ENCODE results near the gene RAB20. TPM values are rescaled to one million over a fixed set of nuclear protein-coding genes. Genes with fewer than 3 reads are reported as not detected.

Gene RAB20
- total RNA-seq, 1 experiment from 2014 or later = 12.3 TPM

DNA sequence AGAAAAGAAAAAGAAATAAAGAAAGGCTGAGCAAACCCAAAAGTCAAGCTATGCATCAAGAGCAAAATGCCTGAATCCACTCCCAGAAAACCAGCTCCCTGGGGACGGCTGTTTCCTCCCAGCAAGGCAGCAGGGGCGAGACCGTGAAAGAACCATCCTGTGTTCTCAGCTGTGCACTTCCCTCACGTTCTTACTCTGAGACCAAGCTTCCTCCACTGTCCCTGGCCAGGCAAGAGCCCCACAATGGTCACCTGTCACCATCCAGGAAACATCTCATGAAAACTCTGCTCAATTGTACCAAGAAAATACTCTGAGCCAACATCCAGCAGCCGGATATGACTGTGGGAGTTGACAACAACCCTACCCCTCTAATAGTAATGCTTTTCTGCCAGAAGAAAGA is 22.9 kb downstream of the RAB20 start:
- DNase-seq = no peak
- Histone ChIP-seq H3K4me2 (ENCODE audit: insufficient read depth, insufficient read length, low read length) (no peak overlapping the region), H3K56ac (ENCODE audit: insufficient read length, low read depth, low read length) (no peak overlapping the region), H2BK15ac (ENCODE audit: low read depth, low read length) (no peak overlapping the region), H3K23me2 (ENCODE audit: insufficient read length, low read depth, low read length, poor library complexity, severe bottlenecking) (no peaks in the 10 kb centered on the region), H2BK12ac (ENCODE audit: insufficient read length, low read depth, low read length) (no peak overlapping the region), H3K9ac (ENCODE audit: extremely low read depth, insufficient read length, low read length) (no peak overlapping the region), H4K5ac (ENCODE audit: insufficient read length, low read depth, low read length) (no peak overlapping the region), H2BK20ac (ENCODE audit: low read depth, low read length, poor library complexity, severe bottlenecking) (no peak overlapping the region), H3K18ac (ENCODE audit: insufficient read length, low read depth, low read length) (no peak overlapping the region), H2BK5ac (ENCODE audit: insufficient read length, low read length) (no peak overlapping the region), H3K4me1 (ENCODE audit: insufficient read depth, low read length) (peaks cover 3% of the 10 kb centered on the region; the same call in 1 of the 2 replicates), H3K79me2 (ENCODE audit: insufficient read depth, low read length) (peaks cover 4% of the 10 kb centered on the region; the same call in 1 of the 2 replicates), H2AFZ (ENCODE audit: low read length) (no peak overlapping the region), H3K79me1 (ENCODE audit: insufficient read depth, low read depth, low read length, poor library complexity, severe bottlenecking) (peaks cover 2% of the 10 kb centered on the region), H3K23ac (ENCODE audit: insufficient read length, low read depth, low read length) (no peak overlapping the region), H3K4ac (ENCODE audit: low read depth, low read length) (no peak overlapping the region), H3K27ac (ENCODE audit: insufficient read length, low read depth, low read length) (no peak overlapping the region), H3T11ph (ENCODE audit: low read length) (no peak overlapping the region), H3K27me3 (ENCODE audit: insufficient read depth, low read length) (no peaks in the 10 kb centered on the region), H4K20me1 (ENCODE audit: control insufficient read depth, insufficient read depth, insufficient read length) (no peaks in the 10 kb centered on the region), H3K14ac (ENCODE audit: insufficient read depth, low read length) (no peak overlapping the region; the same call in 1 of the 2 replicates), H4K8ac (replicated peaks; ENCODE audit: insufficient read length, low read depth, low read length) (no peak overlapping the region), H3K9me3 (ENCODE audit: control insufficient read depth, low read depth, low read length) (no peaks in the 10 kb centered on the region), H4K91ac (ENCODE audit: insufficient read length, low read depth, low read length) (no peak overlapping the region), H2AK5ac (ENCODE audit: insufficient read length, low read length) (no peak overlapping the region), H2BK120ac (ENCODE audit: low read depth, low read length, poor library complexity, severe bottlenecking) (no peak overlapping the region)
- Mint-ChIP-seq H3K36me3 (ENCODE audit: insufficient read depth in 1 of 3, low read depth in 3 of 3) (peaks cover 0 to 4% (median 0%) of the 10 kb centered on the region in 3 experiments; a peak in 2 of 7 replicates), H3K4me3 (no peak overlapping the region), H3K27ac (peak overlapping the region in 2 of 3 experiments; percentile 6 to 48; a peak in 3 of 7 replicates), H3K4me1 (peaks cover 0 to 8% of the 10 kb centered on the region in 2 experiments; a peak in 1 of 4 replicates), H3K27me3 (ENCODE audit: low read depth) (no peaks in the 10 kb centered on the region), H3K9me3 (no peaks in the 10 kb centered on the region)
- no CpG with 5 or more reads among the region's 5 CpGs for WGBS (ENCODE audit: extremely low coverage, insufficient read length, low lambda C conversion rate)
- TF ChIP-seq, protein P1, sequence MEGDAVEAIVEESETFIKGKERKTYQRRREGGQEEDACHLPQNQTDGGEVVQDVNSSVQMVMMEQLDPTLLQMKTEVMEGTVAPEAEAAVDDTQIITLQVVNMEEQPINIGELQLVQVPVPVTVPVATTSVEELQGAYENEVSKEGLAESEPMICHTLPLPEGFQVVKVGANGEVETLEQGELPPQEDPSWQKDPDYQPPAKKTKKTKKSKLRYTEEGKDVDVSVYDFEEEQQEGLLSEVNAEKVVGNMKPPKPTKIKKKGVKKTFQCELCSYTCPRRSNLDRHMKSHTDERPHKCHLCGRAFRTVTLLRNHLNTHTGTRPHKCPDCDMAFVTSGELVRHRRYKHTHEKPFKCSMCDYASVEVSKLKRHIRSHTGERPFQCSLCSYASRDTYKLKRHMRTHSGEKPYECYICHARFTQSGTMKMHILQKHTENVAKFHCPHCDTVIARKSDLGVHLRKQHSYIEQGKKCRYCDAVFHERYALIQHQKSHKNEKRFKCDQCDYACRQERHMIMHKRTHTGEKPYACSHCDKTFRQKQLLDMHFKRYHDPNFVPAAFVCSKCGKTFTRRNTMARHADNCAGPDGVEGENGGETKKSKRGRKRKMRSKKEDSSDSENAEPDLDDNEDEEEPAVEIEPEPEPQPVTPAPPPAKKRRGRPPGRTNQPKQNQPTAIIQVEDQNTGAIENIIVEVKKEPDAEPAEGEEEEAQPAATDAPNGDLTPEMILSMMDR (conservative IDR thresholded peaks at IDR 0.05) = no peak
